G401 (cell line): Measurements from ENCODE around the gene SLC15A3. TPM values are rescaled to one million over a fixed set of nuclear protein-coding genes. Genes with fewer than 3 reads are reported as not detected.
"Not testable (repeated sequence)": the region's sequence is repeated elsewhere in the genome, so short reads cannot be mapped to it uniquely, and the experiment has no call there.

Experiments used
- DNase-seq: peaks from one replicate; pipeline ENCODE4 v3.0.0-alpha.2; 2015; ENCODE audit warnings: low spot score
- in situ Hi-C: cut with HindIII; loops from 2 replicates; pipeline ENCODE4 v1.10.0; 2016; ENCODE audit warnings: low sequenced_read_pairs, mixed read lengths
- total RNA-seq: library from RNA; depleted of rRNA; stranded (reverse); fragments of >200 nt; shearing (Covaris generic); gene quantifications from 2 replicates; pipeline ENCODE4 v1.2.3, GENCODE V29; 2014

The SLC15A3 gene
- total RNA-seq, 1 experiment from 2014 or later: not detected

DNA sequence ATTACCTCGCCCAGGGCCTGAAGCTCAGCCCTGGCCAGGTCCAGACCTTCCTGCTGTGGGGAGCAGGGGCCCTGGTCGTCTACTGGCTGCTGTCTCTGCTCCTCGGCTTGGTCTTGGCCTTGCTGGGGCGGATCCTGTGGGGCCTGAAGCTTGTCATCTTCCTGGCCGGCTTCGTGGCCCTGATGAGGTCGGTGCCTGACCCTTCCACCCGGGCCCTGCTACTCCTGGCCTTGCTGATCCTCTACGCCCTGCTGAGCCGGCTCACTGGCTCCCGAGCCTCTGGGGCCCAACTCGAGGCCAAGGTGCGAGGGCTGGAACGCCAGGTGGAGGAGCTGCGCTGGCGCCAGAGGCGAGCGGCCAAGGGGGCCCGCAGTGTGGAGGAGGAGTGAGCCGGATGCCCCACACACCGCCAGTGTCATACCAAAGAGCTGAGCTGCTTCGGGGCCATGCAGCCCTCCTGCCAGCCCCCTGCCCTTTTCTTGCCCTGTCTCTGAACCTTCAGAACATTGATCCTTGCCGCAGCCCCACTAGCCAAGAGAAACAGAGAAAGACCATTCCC is 30.1 kb downstream of the SLC15A3 start:
- in situ Hi-C loops: no loop called here
- DNase-seq: no peak

GRCh38 chr11:60921259-60921658 is 30.7 kb downstream of the SLC15A3 start:
- in situ Hi-C loops: no loop called here
- DNase-seq: no peak

- peak; percentile 89 for DNase-seq
- in situ Hi-C loops: no loop called here
Measured at GRCh38 chr11:60919956-60920355, 32.0 kb downstream of the SLC15A3 start.

GRCh38 chr11:60919320-60919719 is 32.7 kb downstream of the SLC15A3 start:
- no peak for DNase-seq
- in situ Hi-C loops: no loop called here

DNA sequence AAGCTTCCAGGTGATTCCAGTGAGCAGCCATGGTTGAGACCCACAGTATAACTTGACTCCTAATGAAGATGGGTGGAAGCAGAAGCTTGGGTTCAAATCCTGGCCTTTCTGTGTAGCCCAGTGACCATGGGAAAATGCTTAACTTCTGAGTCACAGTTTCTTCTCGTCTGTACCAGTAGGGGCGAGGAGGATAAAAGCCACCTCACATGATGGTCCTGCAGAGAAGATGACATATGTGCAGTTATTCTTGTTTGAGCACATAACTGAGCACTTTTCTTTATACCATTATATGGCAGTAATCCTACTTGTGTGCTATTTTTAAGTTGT is 33.1 kb downstream of the SLC15A3 start:
- no peak for DNase-seq
- in situ Hi-C loops: no loop called here

DNA sequence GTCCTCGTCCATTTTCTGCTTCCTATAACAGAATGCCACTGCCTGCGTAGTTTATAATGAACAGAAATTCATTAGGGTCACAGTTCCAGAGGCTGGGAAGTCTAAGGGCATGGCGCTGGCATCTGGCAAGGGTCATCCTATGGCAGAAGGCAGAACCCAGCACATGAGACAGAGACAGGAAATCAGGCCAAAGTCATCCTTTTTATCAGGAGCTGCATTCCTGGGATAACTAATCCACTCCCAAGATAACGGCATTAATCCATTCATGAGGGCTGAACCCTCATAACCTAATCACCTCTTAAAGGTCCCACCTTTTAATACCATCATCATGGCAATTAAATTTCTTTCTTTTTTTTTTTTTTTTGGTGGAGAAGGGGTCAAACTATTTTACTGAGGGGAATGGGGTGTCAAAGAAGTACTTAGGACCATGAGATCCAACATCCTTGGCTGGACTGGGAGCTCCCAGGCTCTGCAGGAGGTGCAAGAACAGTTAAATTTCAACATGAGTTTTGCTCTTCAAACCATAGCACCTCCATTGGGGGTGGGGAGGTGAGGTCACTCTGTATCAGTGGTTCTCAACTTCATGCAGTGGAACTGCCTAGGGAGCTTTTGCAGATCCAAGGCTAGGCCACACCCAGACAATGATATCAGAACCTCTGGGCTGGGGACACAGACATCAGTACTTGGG is 33.6 kb downstream of the SLC15A3 start:
- in situ Hi-C loops: no loop called here
- no peak for DNase-seq

DNA sequence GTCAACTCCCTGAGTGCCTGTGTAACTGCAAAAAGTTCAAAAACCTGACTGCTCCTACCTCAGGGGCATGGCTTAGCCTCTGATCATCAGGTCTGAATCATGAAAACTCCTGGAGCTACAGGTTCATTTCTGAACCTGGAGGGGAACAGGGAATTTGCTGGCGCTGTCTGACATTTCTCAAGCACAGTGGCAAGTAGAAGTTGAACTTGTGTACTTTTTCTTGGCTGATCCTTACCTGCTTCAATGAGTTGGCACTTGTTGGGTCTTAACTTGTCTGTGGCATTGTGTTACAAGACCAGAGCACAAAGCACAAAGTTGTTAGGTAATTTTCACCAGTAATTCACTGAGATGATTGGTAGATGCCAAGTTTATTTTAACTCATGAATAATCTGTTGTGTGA is 34.7 kb downstream of the SLC15A3 start:
- DNase-seq: no peak
- in situ Hi-C loops: no loop called here

GRCh38 chr11:60916669-60917206 is 35.2 kb downstream of the SLC15A3 start:
- in situ Hi-C loops: no loop called here
- DNase-seq: peak; percentile 90

DNA sequence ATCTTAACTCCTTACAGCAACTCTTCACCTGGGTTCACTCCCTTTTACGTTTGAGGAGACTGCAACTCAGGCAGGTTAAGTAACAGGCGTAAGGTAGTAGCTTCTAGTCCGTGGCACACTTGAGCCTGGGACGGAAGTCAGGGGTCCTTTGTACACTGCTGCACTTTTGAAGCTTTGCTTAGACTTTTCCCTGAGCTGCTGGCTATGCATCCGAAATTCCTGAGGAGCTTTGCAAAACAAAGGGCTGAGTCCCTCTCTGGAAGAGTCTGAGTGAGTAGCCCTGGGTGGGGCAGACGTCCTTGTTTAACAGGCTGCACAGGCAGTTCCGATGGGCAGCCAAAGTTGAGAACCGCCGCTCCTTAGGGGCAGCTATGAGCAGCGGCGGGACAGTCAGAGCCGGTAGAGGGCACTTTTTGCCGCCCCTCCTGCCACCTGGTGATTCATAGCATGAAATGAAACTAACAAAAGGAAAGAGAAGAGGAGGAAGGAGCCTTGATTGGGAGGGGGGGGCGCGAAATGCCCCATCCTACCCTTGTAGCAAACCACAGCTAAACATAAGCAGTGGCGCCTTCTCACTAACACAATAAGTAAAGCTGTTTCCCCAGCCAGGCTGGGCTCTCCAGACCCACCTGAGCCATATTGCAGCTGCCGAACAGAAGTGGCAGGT is 36.6 kb downstream of the SLC15A3 start:
- peak; percentile 63 for DNase-seq
- in situ Hi-C loops: no loop called here

DNA sequence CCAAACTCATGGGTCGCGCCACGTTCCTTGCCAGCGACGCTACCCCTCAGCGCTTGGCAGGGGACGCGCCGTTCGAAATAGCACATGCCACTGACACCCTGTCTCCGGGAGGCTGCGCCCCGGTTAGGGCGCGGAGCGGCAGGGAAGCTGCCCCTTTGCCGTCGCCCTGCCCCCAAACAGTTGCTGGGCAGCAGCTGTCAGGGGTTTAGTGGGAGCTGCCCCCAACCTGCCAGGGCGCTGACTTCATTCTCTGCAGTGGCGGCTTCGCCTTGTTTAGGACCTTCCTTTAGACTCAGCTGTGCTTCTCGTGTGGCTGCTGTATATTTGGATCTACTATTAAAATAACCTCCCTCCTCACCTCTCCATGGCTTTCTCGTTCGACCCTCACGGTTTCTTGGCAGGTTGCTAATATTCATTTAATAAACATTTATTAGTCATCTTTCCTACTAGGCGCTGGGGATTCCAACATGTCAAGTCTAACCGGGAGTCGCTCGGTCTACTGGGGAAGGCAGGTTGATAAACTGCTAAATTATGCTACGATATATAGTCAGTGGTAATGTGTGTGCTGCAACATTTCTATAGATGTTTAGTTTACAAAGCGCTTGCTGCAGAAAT is 37.2 kb downstream of the SLC15A3 start:
- DNase-seq: peak; percentile 50
- in situ Hi-C loops: no loop called here

- in situ Hi-C loops: no loop called here
- peak; percentile 95 for DNase-seq
Measured at GRCh38 chr11:60913793-60914632, 38.0 kb downstream of the SLC15A3 start, which contains the start of gene TMEM109. Gene TMEM109 (plus strand): TSS chr11:60914158. CDS start chr11:60919694, 5,536 bp downstream.

DNA sequence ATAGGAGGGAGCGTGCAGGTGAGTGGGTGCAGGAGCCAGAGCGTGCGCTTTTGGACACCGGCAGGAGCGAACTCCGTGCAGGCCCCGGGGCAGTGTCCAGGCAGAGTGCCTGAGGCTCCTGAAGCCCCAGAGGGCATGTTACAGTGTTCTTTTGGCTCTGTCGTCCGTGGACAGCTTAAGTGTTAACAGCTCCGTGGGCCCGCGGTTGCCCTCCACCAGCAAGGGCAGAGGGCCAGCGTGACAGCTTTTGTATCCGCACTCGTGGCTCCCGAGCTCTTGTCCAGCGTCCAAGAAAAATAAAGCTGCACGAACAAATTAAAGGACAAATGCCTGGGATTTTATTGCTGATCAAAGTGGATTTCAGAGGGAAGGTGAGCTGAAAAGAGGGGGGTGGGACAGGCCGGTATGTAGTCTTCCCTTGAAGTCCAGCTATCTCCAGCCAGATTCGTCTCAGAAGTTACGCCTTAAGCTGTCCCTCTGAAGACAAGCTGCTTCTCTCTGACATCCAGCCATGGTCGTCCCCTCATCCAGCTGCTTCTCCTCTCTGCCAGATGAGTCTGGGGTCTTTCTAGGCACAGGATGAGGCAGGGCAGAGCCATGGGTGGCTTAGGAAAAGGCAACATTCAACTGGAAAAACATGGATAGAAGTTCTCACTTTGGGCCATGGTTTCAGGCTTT is 39.0 kb downstream of the SLC15A3 start:
- peak; percentile 59 for DNase-seq
- in situ Hi-C loops: no loop called here

DNA sequence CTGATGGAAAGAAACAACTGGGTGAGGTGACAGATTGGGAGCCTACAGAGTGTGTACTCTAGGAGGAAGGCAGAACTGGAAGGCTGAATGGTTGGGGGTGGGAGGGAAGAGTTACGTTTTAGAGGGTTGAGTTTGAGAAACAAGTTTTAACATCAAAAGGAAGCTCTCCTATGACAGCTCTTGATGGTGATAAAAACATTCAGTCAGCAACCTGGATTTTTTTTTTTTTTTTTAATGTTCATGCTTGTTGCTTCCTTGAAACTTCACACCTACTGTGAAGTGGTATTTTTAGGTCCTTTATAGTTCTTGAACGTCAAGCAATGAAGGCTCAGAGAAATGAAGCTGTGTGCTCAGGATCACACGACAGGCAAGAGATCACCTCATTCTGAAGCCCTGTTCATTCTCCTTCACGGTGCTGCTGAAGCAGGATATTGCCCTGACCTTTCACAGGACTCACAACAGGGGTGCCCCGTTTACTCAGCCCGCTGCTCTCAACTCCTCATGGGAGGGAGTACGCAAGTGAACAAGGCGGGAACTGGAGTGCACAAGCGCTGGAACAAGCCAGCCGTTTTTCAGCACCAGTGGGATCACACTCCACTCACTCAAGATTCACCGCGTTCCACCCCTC is 39.6 kb downstream of the SLC15A3 start:
- peak; percentile 67 for DNase-seq
- in situ Hi-C loops: no loop called here

GRCh38 chr11:60910711-60911380 is 41.1 kb downstream of the SLC15A3 start:
- no peak for DNase-seq
- in situ Hi-C loops: no loop called here

GRCh38 chr11:60910281-60910687 is 41.7 kb downstream of the SLC15A3 start:
- DNase-seq: no peak
- in situ Hi-C loops: no loop called here

DNA sequence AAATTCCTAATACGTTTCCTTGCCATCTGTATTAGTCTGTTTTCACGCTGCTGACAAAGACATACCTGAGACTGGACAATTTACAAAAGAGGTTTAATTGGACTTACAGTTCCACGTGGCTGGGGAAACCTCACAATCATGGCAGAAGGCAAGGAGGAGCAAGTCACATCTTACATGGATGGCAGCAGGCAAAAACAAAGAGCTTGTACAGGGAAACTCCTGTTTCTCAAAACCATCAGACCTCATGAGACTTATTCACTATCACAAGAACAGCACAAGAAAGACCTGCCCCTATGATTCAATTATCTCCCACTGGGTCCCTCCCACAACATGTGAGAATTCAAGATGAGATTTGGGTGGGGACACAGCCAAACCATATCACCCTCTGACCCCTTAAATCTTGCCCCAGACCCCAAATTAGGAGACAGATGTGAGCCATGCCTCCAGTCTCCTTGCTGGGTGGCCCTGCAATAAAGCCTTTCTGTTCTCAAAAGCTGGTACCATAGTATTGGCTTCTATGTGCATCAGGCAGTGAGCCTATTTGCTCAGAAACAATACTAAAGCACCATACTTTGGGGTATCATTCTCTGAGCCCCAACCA is 42.2 kb downstream of the SLC15A3 start:
- in situ Hi-C loops: not testable (repeated sequence)

GRCh38 chr11:60908803-60909202 is 43.2 kb downstream of the SLC15A3 start:
- no peak for DNase-seq
- in situ Hi-C loops: no loop called here

More for the DNA sequence above, 42.2 kb downstream of the SLC15A3 start:
- not testable (repeated sequence) for DNase-seq
